HG03060 (cell line): Measurements from ENCODE around the gene LRP3.
"Not testable (repeated sequence)": the region's sequence is repeated elsewhere in the genome, so short reads cannot be mapped to it uniquely, and the experiment has no call there.

ENCODE experiments used
- ATAC-seq: cut with Tn5 transposase; IDR thresholded peaks from one replicate; pipeline ENCODE4 v1.9.1; 2021; ENCODE audit warnings: low read depth, moderate number of reproducible peaks; ENCODE audit not compliant: unreplicated experiment

Gene LRP3

GRCh38 chr19:33193865-33194362 is at the start of gene LRP3:
LRP3 (plus strand) TSS chr19:33194330; CDS start chr19:33194786, 456 bp downstream.
- ATAC-seq: no peak

- no peak for ATAC-seq
These were observed 47.9 kb upstream of the LRP3 start for GRCh38 chr19:33146209-33146608.

GRCh38 chr19:33147538-33147937 is 46.6 kb upstream of the LRP3 start:
- no peak for ATAC-seq

- ATAC-seq: no peak
These were observed 43.1 kb upstream of the LRP3 start for GRCh38 chr19:33150852-33151518.

GRCh38 chr19:33152176-33152575 is 42.0 kb upstream of the LRP3 start:
- ATAC-seq: no peak

- ATAC-seq: not testable (repeated sequence)
These were observed 41.5 kb upstream of the LRP3 start for GRCh38 chr19:33152625-33153024.

GRCh38 chr19:33154313-33154712 is 39.8 kb upstream of the LRP3 start:
- ATAC-seq: not testable (repeated sequence)

GRCh38 chr19:33156334-33156733 is 37.8 kb upstream of the LRP3 start:
- ATAC-seq: no peak

GRCh38 chr19:33157906-33158305 is 36.2 kb upstream of the LRP3 start:
- ATAC-seq: no peak

- no peak for ATAC-seq
These were observed 35.8 kb upstream of the LRP3 start for GRCh38 chr19:33158365-33158764.

- ATAC-seq: no peak
These were observed 35.0 kb upstream of the LRP3 start for GRCh38 chr19:33159149-33159548.

GRCh38 chr19:33159893-33160292 is 34.2 kb upstream of the LRP3 start:
- ATAC-seq: no peak

GRCh38 chr19:33161201-33161600 is 32.9 kb upstream of the LRP3 start:
- no peak for ATAC-seq

GRCh38 chr19:33163481-33163880 is 30.6 kb upstream of the LRP3 start:
- ATAC-seq: no peak

GRCh38 chr19:33166037-33166436 is 28.1 kb upstream of the LRP3 start:
- not testable (repeated sequence) for ATAC-seq

- ATAC-seq: no peak
These were observed 26.7 kb upstream of the LRP3 start for GRCh38 chr19:33167438-33167837.

GRCh38 chr19:33168528-33168927 is 25.6 kb upstream of the LRP3 start:
- ATAC-seq: no peak

GRCh38 chr19:33171222-33171795 is 22.8 kb upstream of the LRP3 start:
- no peak for ATAC-seq

- no peak for ATAC-seq
These were observed 22.2 kb upstream of the LRP3 start for GRCh38 chr19:33171916-33172359.

GRCh38 chr19:33174186-33174585 is 19.9 kb upstream of the LRP3 start:
- ATAC-seq: no peak

- ATAC-seq: no peak
These were observed 18.9 kb upstream of the LRP3 start for GRCh38 chr19:33175156-33175782.
